Uterus (tissue), 2 donors: ENCODE results near the gene DNAAF2.

ENCODE experiments used
- POLR2A ChIP-seq, 2 donors: fragments of 450-650 bp; IDR thresholded peaks; one replicate each; pipeline ENCODE4 v1.6.1; 2016; ENCODE audit warnings: antibody characterized with exemption in 2 of 2, mild to moderate bottlenecking in 1 of 2, moderate library complexity in 1 of 2
- TF ChIP-seq, protein P1 (sequence below), 4 experiments: fragments of 200-600 bp in 2 of 4; fragments of 450-650 bp in 2 of 4; sonication (generic) in 2 of 4; IDR thresholded peaks; one replicate each; pipeline ENCODE4 v1.5.1; 2016 to 2019; ENCODE audit warnings: antibody characterized with exemption in 4 of 4, mild to moderate bottlenecking in 2 of 4, moderate library complexity in 1 of 4

DNA sequence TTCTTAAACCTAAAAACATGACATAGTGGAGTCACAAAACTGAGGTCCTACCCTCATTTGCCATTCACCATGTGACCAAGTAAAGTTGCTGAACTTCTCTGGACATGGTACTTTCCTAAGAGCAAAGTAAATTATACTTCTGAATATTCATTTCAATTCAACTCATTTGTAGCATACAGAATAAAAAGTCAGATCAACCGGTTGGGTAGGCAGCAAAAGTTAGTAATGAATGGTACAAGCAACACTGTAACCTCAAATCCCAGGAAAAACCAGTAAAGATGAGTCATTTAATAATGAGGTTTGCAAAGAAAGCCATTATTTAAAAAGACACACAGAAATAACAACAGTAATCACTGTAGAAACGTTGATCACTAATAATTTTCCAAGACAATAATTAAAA is 44.2 kb upstream of the DNAAF2 start:
- TF ChIP-seq, protein P1, sequence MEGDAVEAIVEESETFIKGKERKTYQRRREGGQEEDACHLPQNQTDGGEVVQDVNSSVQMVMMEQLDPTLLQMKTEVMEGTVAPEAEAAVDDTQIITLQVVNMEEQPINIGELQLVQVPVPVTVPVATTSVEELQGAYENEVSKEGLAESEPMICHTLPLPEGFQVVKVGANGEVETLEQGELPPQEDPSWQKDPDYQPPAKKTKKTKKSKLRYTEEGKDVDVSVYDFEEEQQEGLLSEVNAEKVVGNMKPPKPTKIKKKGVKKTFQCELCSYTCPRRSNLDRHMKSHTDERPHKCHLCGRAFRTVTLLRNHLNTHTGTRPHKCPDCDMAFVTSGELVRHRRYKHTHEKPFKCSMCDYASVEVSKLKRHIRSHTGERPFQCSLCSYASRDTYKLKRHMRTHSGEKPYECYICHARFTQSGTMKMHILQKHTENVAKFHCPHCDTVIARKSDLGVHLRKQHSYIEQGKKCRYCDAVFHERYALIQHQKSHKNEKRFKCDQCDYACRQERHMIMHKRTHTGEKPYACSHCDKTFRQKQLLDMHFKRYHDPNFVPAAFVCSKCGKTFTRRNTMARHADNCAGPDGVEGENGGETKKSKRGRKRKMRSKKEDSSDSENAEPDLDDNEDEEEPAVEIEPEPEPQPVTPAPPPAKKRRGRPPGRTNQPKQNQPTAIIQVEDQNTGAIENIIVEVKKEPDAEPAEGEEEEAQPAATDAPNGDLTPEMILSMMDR (IDR thresholded peaks at IDR 0.05) = no peak
- no peak for TF ChIP-seq POLR2A (IDR thresholded peaks at IDR 0.05)
